K562 (cell line): Measurements from ENCODE around the gene LMF2. TPM values are rescaled to one million over a fixed set of nuclear protein-coding genes. Genes with fewer than 3 reads are reported as not detected.

Experiments
- POLR2G ChIP-seq: fragments of 200-400 bp; formaldehyde crosslinking; IDR thresholded peaks from 2 replicates; pipeline ENCODE4 v1.6.1; 2017; ENCODE audit warnings: low read depth, mild to moderate bottlenecking, antibody characterized with exemption, low read length, moderate library complexity
- ZNF830 ChIP-seq: fragments of 250-450 bp; sonication (Bioruptor Pico); IDR thresholded peaks from 2 replicates; pipeline ENCODE4 v1.5.0; 2021; ENCODE audit warnings: mild to moderate bottlenecking
- polyA plus RNA-seq, 8 experiments: library from polyadenylated mRNA; depleted of rRNA in 4 of 8; stranded (reverse) in 5 of 8; unstranded in 3 of 8; fragments of >200 nt; fragmentation: Nextera tagmentation in 2 of 8; fragmentation: Illumina TruSeq in 1 of 8; extraction: Ambion mirVana in 2 of 8; extraction: Trizol in 1 of 8; gene quantifications; 2 replicates each; pipeline versions ENCODE4 v1.2.1 to v1.2.3, GENCODE V29; 2011 to 2014; ENCODE audit warnings: inconsistent platforms in 1 of 8, missing spikeins in 1 of 8
- total RNA-seq, 7 experiments: library from RNA; depleted of rRNA in 6 of 7; stranded (reverse); fragments of >200 nt in 6 of 7; fragmentation: Illumina TruSeq in 2 of 7; extraction: Trizol in 2 of 7; gene quantifications; 2 replicates each; pipeline versions ENCODE4 v1.2.1 to v1.2.3, GENCODE V29; 2011 to 2021; ENCODE audit warnings: low replicate concordance in 1 of 7
- TF ChIP-seq, protein P1 (sequence below), 3 experiments: fragments of 200-800 bp in 1 of 3; fragments of 250-450 bp in 1 of 3; fragments of 450-650 bp in 1 of 3; sonication (Bioruptor Pico) in 1 of 3; sonication (Bioruptor generic) in 1 of 3; formaldehyde crosslinking in 1 of 3; IDR thresholded peaks; 2 replicates each; pipeline versions ENCODE4 v1.6.1 to v1.8.0; 2016 to 2022; ENCODE audit warnings: mild to moderate bottlenecking in 2 of 3, missing genetic modification characterization in 2 of 3, missing compliant biosample characterization in 1 of 3, moderate library complexity in 1 of 3

LMF2 gene
- total and polyA plus RNA-seq, 9 of the 15 experiments (the other 6 are each of a cell fraction or from before 2014, with no cell fraction given), result 0.08 to 37.1 (median 7.6) TPM

DNA sequence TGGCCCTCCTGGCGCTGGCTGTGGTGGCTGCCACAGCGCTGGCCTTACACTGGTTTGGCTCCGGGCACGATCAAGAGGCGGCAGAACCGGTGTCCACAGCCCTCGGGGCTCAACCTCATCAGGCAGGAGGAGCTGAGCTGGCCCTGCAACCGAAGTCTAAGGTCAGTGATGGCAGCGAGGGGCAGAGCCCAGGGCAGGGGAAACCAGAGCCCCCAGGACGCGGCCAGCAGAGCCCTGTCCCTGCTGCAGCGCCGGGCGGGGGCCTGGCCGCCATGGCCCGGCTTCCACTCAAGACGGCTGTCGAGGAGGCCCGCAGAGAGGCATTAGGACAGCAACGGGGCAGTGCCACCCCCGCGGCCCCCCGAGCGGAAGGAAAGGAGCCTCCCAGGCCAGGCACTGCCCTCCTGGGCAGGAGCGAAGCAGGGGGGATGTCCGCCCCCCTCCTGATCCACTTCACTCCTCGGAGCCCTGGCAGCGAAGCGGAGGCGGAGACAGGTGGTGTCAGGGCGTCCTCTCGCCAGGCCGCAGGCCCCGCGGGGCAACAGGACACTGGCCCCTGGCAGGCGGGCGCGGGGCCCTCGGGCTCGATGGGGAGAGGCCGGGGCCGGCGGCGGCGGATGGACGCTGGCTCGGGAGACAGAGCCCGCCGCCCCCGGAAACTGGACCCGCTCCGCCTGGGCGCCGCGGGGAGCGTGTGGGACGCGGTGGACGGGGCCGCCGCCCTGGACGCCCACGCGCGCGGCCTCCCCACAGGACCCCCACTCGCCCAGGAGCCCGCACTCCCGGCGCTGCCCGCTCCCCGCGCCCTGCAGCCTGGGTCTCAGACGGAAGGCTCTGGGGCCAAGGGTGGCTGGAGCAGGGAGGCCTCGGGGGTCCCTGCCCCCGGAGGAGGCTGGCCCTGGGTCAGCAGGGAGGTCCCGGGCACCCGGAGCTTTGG is 39.1 kb upstream of the LMF2 start (continued):
- TF ChIP-seq, protein P1, sequence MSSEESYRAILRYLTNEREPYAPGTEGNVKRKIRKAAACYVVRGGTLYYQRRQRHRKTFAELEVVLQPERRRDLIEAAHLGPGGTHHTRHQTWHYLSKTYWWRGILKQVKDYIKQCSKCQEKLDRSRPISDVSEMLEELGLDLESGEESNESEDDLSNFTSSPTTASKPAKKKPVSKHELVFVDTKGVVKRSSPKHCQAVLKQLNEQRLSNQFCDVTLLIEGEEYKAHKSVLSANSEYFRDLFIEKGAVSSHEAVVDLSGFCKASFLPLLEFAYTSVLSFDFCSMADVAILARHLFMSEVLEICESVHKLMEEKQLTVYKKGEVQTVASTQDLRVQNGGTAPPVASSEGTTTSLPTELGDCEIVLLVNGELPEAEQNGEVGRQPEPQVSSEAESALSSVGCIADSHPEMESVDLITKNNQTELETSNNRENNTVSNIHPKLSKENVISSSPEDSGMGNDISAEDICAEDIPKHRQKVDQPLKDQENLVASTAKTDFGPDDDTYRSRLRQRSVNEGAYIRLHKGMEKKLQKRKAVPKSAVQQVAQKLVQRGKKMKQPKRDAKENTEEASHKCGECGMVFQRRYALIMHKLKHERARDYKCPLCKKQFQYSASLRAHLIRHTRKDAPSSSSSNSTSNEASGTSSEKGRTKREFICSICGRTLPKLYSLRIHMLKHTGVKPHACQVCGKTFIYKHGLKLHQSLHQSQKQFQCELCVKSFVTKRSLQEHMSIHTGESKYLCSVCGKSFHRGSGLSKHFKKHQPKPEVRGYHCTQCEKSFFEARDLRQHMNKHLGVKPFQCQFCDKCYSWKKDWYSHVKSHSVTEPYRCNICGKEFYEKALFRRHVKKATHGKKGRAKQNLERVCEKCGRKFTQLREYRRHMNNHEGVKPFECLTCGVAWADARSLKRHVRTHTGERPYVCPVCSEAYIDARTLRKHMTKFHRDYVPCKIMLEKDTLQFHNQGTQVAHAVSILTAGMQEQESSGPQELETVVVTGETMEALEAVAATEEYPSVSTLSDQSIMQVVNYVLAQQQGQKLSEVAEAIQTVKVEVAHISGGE (CRISPR knock-in tag; IDR thresholded peaks at IDR 0.05), result 0 out of 6 replicates have a peak, but pooled peaks of 1 of the 3 experiments have one; percentile 18
- TF ChIP-seq POLR2G (peak; percentile 8; the same call in 1 of the 2 replicates), ZNF830 (CRISPR knock-in tag) (no peak)
